Stimulated activated CD4-positive, alpha-beta T cell treated with anti-CD3 and anti-CD28 coated beads, TNF-alpha, amount 100 ng/mL, for 4 hours (primary cell): ENCODE measurements around the gene HECW1.

Experiments used
- DNase-seq, 3 experiments: peaks; one replicate each; pipeline ENCODE4 v3.0.0-alpha.2; 2020; ENCODE audit warnings: low read depth in 3 of 3

HECW1 gene

DNA sequence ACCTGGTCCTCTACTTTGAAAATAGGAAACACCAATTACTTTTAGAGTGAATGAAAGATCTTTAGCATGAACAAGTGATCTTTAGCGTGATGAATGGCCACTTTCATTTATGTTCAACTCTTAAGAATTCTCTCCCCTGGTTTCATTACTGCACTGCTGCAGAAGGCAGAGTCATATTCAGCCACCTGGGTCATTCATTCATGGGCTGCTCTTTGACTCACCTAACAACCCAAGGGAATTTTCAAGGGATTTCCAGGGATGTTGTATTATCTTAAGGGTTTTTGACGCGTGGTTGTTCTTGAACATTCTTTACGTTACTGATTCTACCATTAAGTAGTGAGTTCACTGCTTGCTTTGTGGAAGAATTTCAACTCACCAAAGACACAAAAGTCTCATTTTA, 383.1 kb downstream of the HECW1 start:
- DNase-seq, result no peak

DNA sequence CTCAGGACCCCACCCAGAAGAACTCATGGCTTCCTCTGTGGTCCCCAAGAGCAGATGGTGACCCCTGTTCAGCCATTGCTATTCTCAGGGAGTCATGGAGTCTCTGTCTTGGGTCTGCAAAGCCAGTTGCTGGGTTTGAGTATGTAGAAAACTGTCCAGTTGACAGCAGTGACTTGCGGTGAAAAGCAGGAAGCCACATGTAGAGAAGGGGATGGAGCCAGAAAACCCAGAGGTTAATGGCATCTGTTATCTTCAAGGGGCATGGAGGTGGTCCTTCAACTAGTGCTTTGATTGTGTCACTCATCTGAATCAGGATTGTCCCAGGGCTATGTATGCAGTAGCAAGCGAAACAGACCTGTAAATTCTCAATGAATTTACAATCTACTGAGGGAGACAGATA, 384.1 kb downstream of the HECW1 start:
- no peak for DNase-seq

DNA sequence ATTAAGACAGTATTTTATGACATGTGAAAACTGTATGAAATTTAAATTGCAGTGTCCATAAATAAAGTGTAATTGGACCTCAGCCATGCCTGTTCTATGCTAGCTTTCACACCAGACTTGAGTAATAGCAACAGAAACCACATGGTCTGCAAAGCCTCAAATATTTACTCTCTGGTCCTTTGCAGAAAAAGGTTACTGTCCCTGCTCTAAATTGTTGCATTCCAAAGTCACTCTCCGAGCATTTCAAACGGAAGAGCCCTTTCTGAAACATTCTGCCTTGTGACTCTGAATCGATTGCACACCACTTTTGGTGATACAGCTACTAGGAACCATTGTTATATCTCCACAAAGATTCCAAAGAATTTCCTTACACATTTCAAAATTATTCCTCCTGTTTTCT, 389.4 kb downstream of the HECW1 start:
- DNase-seq, result no peak

DNA sequence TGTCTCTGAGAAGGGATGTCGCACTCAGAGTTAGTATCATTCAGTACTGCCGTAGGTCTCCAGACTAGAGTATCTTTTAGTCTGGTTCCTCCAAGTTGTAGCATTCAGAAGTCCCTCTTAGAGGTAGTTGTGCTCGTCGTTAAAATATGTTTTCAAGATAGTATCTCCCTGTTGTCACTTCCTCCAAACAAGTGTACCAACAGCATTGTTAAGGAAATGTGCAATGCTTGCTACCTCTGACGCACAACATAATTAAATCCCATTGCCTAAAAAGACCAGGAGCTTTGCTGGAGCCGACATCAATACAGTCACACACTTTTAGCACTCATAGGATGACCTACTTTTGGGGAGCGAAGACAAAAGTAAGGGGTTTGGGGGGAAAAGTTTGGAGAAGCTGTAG, 390.5 kb downstream of the HECW1 start:
- DNase-seq, result no peak

DNA sequence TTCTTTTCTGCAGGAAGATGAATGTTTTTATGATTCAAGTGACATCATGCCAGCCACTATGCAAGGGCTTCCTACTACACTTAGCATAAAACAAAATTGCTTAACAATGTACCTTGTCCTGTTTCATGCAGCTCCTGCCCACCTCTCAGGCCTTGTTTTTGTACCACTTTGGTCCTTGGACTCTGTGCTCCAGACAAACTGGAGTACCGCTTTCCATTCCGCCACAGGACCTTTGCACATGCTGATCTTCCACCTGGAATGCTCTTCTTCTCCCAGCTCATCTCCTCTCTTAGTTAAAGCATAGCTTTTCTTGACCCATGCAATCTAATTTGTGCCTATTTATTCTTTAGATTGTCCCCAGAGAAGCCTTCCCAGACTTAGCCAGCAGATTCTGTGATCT, 393.0 kb downstream of the HECW1 start:
- DNase-seq, result no peak

DNA sequence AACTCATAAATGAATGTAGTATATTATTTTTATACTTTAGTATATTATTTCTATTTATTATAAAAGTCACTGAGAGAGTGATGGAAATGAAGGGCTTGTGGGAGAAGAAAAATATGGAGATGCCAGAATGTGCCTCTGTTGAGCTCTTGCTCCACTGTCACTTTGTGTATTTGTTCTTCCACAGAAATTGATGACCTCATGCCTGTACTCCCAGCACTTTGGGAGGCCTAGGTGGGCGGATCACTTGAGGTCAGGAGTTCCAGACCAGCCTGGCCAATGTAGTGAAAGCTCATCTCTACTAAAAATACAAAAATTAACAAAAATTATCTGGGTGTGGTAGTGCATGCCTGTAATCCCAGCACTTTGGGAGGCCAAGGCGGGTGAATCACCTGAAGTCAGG, 394.0 kb downstream of the HECW1 start:
- DNase-seq, result no peak

DNA sequence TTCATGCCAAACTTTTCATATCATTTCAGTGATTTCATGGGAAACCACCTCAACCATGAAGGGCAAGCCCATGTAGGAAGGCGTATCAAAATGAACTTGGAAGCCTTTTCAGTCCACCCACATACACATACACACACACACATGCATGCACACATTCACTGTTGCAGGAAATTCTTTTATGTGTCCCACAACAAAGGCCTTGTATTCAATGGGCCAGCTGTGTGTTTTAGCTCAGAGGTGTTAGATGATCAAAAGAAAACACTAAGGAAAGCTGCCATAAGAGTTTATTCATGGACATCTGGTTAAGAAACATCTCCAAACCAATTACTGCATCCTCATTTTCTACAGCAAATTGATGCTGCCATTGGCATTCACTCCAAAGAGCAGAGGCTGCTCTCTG, 396.0 kb downstream of the HECW1 start:
- DNase-seq, result no peak

DNA sequence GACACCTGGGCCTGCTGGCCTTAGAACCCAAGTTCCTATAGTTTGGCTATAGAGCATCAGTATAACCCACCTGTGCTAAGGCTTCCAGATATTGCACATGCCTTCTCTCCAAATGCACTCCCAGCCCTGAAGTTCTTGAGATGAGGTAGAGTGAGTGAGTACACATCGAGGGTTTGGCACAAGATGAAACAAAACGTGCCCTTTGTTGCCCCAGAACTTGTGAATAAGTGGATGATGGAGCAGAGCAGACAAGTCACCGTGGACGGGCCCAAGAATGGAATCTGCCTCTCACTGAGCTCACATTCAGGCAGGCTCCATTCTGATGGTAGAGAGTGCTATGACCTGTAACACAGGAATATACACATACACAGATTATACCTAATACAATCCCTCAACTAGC, 397.5 kb downstream of the HECW1 start:
- DNase-seq, result no peak

DNA sequence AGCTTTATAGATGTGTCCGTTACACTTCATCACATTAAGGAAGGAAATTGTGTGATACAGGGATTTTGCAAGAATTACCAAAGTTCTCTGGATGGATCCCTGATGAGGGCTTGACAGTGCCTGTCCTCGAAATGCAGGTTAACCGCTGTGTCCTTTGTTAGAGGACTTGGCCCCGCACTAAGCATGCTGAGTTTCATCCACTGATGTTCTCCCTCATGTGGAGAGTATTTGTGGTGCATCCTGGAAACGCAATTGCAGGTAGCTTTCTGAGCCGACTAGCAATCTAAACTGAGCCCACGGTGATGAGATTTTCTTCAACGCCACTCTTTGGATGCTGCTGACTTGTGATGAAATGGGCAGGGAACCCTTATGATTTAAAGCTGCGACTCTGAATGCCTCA, 398.6 kb downstream of the HECW1 start:
- DNase-seq, result no peak

DNA sequence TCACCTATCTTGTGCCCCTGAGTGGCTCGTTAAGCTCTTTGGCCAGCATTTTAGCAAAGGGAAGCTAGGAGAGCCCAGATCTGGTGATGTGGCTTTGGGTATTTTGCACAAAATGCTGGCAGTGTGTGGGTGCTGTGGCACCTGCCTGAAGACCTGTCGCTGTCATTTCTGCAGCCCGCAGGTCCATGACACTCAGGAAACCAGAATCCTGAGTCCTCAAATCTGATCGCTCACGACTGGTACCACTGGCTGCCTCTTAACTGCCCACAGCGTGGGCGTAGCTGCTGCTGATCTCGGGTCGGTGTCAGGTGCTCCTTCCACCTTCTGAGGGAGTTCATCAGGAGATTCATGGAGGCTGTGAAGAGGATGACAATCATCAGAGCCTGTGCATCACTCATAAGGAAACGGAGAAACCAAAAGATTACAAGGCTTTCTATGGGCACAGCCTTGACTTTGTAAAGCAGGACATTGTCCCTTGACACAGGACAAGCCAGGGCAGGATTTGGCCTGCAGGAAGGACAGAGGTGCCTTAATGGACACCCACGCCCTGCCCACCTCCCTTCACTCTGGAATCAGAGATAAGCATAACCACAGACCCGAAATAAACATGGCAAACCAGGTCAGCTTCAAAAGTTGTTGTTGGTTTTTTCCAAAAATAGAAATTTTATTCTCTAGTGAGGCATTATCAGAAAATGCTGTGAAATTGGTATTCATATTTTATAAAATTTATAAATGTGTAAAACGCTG, 399.5 kb downstream of the HECW1 start:
- no peak for DNase-seq

DNA sequence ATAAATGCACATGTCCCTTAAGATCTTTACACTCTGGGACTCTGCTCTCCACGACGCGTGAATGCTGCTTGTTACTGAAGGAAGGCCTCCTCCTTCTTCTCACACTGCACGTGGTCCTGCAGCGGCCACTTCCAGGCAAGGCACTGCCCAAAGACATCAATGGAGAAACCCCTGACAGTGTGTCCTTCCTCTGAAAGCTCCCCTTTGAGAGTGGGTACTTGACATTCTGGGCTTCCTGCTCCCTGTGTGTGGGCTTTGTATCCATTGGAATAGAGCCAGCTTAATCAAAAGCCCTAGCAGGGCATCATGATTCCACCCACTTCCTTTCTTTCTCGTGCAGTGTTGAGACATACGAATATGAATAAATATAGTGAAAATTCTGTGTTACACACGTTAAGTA, 400.8 kb downstream of the HECW1 start:
- DNase-seq, result no peak

DNA sequence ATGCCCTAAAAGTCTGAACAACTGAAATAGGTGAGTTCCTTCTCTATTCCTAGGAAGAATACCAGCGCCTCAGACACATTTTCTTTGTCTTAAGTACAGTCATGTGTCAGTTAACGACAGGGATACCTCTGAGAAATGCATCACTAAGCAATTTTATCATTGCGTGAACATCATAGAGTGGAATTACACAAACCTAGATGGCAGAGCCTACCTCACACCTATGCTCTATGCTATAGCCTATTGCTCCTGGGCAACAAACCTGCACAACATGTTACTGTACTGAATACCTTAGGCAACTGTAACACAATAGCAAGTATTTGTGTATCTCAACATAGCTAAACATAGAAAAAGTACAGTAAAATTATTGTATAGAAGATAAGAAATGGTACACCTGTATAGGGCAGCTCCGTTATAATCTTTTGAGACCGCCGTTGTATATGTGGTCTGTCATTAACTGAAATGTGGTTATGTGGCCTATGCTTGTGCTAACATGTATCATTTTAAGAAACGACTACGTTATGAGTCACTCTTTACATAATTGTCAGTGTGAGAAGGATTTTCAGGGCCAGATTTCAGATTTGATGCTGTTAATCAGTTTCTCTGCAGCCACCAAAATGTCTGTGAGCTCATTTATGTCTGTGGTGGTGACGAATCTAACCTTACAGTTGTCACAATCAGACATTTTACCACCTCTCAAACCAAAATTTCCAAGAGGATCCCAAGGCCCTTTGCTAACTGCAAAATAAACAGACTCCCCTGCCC, 404.3 kb downstream of the HECW1 start:
- no peak for DNase-seq

DNA sequence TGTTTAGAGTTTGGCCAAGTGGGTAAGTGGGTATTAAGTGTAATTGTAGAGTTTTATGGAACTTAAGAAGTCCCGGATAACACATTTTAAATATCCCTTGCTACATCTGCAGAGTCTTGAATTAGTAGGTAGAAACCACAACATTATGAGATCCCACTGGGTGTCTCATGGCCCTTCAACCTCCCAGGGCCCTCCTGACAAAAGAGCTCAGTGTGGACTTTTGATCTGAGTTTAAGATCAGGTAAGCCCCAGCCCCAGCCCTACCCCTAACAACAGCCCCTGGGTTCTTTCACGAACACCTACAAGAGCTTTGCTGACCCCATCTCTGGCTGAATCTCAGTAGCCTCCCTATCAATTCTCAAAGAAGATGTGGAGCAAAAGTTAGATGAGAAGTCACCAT, 405.0 kb downstream of the HECW1 start:
- no peak for DNase-seq

DNA sequence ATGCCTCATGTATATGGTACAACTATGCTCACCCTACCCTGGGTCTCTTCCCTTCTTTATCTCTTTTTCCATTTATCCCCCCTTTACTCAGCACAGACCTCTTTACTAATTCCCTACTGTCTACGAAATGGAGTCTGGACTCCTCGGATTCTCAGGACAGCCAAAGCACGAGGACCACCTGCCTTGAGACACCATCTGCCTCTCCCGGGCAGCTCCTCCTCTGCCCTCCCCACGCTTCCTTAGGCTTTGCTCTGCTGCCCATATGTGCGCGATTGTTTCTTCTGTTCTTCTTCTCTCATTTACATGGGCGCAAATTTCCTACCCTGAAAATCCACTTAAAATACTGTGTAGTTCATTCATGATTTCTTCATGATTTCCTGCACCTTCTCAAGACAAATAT, 407.8 kb downstream of the HECW1 start:
- no peak for DNase-seq

DNA sequence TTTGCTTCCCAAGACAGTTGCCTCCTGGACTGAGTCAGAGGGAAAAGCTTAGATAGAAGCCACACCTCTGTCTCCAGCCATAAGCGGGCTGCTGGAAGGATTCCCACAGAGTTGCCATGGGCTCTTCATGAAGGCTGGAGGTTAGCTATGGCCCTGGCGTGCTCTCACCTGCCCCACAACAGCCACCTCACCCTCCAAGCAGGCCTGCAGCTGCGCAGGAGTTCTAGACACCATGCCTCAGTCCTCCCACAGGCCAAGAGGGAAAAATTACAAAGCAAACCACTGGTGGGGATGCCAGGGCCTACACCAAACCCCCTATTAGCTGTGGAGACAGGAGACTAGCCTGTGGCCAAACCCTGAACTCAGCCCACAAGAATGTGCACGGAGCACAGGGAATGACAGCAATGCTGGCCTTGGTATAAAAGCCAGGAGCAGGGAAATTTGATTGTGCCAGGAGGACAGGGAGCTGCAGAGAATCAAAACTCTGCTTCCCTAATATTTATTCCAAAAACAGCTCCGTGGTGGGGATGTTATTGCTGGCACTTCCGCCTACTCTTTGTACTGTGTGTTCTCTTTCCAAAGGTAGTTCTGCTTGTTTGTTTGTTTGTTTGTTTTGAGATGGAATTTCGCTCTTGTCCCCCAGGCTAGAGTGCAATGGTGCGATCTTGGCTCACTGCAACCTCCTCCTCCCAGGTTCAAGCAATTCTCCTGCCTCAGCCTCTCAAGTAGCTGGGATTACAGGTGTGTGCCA, 410.1 kb downstream of the HECW1 start:
- no peak for DNase-seq

DNA sequence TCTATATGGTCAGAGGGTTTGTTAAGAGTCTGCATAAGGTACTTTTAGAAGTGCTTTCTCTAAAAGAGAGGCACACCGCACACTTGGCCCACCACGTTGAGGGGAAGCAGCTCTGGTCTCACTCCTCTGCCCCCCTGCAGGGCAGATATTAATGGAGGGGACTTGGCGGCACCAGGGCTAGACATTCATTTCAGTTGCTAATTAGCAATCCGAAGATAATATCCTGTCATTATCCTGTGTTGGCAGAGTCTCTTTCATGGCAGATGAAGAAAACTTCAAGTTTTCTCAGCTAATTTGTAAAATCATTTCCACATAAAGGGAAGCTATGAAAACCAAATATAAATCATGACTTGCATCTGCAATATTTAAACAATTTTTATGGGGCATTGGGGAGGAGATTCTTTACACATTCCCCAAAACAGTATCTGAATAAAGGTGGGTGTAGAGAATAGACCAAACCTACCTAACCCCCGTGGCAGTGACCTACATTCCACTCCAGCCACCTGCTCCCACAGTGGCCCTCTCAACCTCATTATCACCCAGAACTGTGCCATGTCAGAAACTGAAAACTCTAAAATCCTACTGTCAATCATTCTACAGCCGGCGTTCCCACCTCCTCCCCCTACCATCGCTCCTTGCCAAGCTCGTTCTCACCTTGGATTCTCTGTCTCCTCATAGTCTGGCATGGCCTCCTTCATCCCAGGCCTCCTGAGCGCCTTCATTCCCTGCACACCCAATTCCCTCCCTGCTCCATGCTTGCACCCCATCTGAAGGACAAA, 416.3 kb downstream of the HECW1 start:
- DNase-seq, result no peak

DNA sequence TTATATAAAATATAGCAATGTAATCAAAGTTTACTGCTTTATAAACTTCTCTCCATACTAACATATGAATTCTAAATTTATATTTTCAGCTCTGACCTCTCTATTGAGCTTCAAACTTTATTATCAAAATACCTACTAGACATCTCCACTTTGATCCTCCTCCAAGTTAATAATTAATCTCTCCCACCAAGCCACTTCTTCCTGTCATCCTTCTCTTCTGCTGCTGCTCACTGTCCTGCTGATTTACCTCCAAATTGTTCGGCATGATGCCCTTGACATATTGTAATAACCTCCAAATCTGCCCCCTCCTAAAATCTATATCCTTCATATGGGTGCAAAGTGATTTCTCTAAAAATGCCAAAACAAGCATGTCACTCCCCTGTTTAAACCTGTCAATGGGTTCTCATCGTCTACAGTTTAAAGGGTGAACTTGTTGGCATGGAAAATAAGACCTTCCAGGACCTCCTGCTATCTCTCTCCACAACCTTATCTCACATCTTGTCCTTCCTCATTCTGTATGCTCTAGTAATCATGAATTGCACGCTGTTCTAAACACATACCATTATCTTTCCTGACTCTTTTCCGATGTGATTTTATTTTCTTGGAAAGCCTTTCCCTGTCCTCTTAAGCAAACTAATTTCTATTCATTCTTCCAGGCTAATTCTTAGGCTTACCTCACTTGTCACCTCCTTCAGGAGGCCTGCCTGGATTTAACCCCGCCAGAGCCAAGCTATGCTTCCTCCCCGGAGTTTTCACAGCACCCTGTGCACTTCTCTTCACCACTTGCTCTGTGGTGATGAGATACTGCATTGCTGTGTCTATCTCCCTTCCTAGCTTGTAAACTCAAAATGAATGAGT, 418.3 kb downstream of the HECW1 start:
- no peak for DNase-seq

DNA sequence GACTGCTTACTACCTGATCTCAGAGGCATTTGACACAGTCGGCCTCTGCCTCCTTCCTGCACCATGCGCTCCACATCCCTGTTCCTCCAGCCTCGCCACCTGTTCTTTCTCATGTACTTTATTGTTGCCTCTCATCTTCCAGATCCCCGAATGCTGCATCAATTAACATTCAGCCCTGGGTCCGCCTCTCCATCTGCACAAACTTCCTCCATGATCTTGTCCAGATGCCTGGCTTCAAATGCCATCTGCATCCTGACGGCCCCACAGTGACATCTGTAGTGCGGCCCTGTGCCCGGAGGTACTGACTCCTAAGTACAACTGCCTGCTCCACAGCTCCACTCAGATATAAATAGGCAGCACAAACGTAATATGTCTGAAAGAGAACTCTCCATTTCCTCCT, 419.3 kb downstream of the HECW1 start:
- no peak for DNase-seq

DNA sequence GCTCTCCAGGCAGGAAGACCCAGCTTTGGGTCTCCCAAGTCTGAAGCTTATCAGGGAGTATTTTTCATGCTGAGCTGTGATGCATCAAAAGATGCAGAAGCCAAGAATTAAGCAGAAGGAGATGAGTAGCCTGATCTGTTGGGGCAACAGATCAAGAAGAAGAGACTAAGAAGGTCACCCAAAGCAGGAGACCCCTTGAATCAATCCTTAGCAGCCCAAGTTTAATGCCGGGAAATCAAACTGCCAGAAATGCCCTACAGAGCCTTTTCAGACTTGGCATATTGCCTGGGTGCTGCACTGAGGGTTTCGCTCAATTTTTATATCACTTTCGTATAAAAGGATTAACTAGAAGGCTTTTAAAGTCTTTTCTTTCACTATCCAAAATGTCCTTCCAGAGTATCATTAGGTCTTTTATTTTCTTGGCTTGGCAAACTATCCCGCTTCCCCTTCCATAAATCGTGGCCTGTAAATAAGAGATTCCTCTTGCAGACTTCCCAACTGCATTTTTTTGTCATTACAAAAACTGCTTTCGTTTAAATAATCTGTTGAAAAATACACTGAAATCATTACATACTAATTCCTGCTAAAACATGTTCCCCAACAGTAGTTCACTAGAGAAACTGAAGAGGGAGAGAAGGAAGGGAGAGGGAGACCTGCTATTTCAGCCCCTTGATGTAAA, 421.5 kb downstream of the HECW1 start:
- DNase-seq, result no peak

DNA sequence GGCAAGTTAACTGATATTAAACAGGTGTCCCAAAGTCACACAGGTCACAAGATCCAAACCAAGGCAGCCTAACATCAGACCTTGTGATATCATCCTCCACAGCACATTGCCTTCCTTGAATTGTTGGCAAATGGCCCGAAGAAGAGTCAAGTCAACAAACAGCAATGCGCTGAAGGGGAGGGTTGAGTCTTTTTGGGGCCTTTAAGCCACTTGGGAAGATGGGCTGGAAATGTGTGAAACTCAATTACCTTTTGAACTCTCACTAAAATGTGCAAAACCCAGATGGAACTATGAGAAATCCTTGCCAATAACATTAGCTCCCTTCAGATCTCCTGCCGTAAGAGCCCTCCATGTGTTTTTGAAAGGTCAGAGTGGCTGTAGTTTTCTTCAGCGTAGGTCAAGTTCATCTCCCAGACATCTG, 422.6 kb downstream of the HECW1 start:
- DNase-seq, result no peak
